ENCODE measurements around the gene ARHGEF11.

DNA sequence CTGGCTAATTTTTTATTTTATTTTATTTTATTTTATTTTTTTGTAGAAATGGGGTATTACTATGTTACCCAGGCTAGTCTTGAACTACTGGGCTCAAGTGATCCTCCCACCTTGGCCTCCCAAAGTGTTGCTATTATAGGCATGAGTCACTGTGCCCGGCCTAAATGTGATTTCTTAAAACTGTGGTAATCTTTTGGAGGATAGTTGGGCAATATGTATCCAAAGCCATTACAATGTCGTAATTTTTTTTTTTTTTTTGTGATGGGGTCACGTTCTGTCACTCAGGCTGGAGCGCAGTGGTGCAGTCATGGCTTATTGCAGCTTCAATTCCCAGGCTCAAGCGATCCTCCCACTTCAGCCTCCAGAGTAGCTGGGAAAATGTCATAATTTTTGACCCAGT lies 39.9 kb upstream of the ARHGEF11 start:
- TF ChIP-seq, protein P1, sequence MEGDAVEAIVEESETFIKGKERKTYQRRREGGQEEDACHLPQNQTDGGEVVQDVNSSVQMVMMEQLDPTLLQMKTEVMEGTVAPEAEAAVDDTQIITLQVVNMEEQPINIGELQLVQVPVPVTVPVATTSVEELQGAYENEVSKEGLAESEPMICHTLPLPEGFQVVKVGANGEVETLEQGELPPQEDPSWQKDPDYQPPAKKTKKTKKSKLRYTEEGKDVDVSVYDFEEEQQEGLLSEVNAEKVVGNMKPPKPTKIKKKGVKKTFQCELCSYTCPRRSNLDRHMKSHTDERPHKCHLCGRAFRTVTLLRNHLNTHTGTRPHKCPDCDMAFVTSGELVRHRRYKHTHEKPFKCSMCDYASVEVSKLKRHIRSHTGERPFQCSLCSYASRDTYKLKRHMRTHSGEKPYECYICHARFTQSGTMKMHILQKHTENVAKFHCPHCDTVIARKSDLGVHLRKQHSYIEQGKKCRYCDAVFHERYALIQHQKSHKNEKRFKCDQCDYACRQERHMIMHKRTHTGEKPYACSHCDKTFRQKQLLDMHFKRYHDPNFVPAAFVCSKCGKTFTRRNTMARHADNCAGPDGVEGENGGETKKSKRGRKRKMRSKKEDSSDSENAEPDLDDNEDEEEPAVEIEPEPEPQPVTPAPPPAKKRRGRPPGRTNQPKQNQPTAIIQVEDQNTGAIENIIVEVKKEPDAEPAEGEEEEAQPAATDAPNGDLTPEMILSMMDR (optimal IDR thresholded peaks at IDR 0.05 in 1 of 3, IDR thresholded peaks at IDR 0.05 in 1 of 3, conservative IDR thresholded peaks at IDR 0.05 in 1 of 3; ENCODE audit: extremely low read depth in 1 of 3, insufficient read depth in 2 of 3, low read length in 3 of 3): no peak
- TF ChIP-seq EZH2 (IDR thresholded peaks at IDR 0.05; ENCODE audit: low read length): no peak
